Head of caudate nucleus (tissue), 42 donors: Measurements from ENCODE around the gene NDUFAF7.
"Not testable (repeated sequence)": the region's sequence is repeated elsewhere in the genome, so short reads cannot be mapped to it uniquely, and the experiment has no call there.

ENCODE experiments used
- DNase-seq, 42 donors: peaks; one replicate each; pipeline versions ENCODE4 v3.0.0 to v3.0.0-alpha.2; 2020 to 2021; ENCODE audit warnings: mixed read lengths in 7 of 42
- intact Hi-C: fragments of 100-400 bp; cut with DNase I; formaldehyde crosslinking; loops from one replicate; pipeline ENCODE4 v1.15.0; 2022

The NDUFAF7 gene

GRCh38 chr2:37271376-37272067 lies 40.1 kb downstream of the NDUFAF7 start:
- intact Hi-C loops, result no loop called here
- no peak for DNase-seq

- intact Hi-C loops, result no loop called here
- no peak for DNase-seq
Measured at GRCh38 chr2:37274359-37274965, 43.0 kb downstream of the NDUFAF7 start.

DNA sequence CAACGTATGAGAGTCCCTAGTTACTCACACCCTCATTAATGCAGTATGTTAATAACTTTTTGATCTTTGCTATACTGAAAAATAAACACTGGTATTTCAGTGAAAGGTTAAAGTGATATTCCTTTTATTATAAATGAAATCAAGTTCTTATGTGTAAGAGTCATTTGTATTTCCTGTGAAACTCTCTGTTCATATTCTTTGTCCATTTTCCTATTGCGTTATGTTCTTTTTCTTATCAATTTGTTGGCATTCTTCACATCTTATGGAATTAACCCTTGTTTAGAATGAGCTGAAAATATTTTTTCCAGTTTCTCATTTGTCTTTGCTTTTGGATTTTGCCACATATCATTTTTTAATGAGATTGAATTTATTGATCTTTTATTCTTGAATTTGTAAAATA lies 44.8 kb downstream of the NDUFAF7 start:
- intact Hi-C loops, result no loop called here
- DNase-seq, result no peak

- no peak for DNase-seq
- intact Hi-C loops, result no loop called here
Measured at GRCh38 chr2:37281916-37282315, 50.5 kb downstream of the NDUFAF7 start.

- intact Hi-C loops, result no loop called here
- DNase-seq, result no peak
Measured at GRCh38 chr2:37282746-37283145, 51.3 kb downstream of the NDUFAF7 start.

- intact Hi-C loops, result no loop called here
Measured at GRCh38 chr2:37283207-37283606, 51.7 kb downstream of the NDUFAF7 start.

GRCh38 chr2:37284381-37284780 lies 52.9 kb downstream of the NDUFAF7 start:
- intact Hi-C loops, result no loop called here
- no peak for DNase-seq

More at GRCh38 chr2:37283207-37283606, 51.7 kb downstream of the NDUFAF7 start:
- no peak for DNase-seq

- intact Hi-C loops, result no loop called here
- no peak for DNase-seq
Measured at GRCh38 chr2:37287966-37288365, 56.5 kb downstream of the NDUFAF7 start.

- intact Hi-C loops, result no loop called here
- DNase-seq, result no peak
Measured at GRCh38 chr2:37291680-37292079, 60.2 kb downstream of the NDUFAF7 start.

DNA sequence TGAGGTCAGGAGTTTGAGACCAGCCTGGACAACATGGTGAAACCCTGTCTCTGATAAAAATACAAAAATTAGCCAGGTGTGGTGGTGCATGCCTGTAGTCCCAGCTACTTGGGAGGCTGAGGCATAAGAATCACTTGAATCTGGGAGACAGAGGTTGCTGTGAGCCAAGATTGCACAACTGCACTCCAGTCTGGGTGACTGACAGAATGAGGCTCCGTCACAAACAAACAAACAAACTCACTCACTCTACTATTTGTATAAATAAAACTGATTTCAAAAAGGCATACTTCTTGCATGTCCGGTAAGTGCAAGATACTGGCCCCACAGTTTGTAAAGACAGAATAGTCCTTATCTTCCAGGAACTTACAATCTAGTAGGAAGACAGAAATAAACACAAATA lies 63.4 kb downstream of the NDUFAF7 start:
- DNase-seq, intact Hi-C loops: not testable (repeated sequence)

DNA sequence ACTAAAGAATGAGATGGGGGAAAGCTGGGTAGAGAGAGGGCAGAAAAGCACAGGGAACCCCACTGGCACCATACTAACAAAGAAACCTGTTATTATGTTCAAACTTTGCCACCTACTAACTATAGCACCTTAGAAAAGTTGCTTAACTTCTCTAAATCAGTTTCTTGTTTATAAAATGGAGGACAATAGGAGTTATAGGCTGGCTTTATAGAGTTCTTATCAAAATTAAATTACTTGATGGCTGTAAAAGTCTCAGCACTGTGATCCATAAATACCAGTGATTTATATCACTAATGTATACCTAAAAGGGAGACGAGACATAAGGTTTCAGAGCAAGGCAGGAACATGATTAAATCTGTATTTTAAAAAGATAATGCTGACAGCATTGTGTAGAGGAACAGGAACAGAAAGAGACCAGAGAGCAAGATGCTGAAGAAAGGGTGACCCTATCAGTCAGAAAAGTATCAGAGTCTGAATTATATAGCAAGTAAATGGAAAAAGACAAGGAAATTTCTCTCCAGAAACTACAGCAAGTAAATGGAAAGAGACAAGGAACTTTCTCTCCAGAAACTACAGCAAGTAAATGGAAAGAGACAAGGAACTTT lies 64.1 kb downstream of the NDUFAF7 start:
- no peak for DNase-seq
- intact Hi-C loops, result no loop called here

GRCh38 chr2:37297632-37298031 lies 66.2 kb downstream of the NDUFAF7 start:
- intact Hi-C loops, result no loop called here

More at GRCh38 chr2:37297632-37298031, 66.2 kb downstream of the NDUFAF7 start:
- DNase-seq, result no peak
